ENCODE measurements around the gene APOF. TPM values are rescaled to one million over a fixed set of nuclear protein-coding genes. Genes with fewer than 3 reads are reported as not detected.

APOF gene
- total RNA-seq, result not detected in 2 replicates

GRCh38 chr12:56362130-56363059 is at the start of gene APOF:
Gene APOF, minus strand, starts transcription at chr12:56362857. Its CDS starts 112 bp downstream, at chr12:56362745.

DNA sequence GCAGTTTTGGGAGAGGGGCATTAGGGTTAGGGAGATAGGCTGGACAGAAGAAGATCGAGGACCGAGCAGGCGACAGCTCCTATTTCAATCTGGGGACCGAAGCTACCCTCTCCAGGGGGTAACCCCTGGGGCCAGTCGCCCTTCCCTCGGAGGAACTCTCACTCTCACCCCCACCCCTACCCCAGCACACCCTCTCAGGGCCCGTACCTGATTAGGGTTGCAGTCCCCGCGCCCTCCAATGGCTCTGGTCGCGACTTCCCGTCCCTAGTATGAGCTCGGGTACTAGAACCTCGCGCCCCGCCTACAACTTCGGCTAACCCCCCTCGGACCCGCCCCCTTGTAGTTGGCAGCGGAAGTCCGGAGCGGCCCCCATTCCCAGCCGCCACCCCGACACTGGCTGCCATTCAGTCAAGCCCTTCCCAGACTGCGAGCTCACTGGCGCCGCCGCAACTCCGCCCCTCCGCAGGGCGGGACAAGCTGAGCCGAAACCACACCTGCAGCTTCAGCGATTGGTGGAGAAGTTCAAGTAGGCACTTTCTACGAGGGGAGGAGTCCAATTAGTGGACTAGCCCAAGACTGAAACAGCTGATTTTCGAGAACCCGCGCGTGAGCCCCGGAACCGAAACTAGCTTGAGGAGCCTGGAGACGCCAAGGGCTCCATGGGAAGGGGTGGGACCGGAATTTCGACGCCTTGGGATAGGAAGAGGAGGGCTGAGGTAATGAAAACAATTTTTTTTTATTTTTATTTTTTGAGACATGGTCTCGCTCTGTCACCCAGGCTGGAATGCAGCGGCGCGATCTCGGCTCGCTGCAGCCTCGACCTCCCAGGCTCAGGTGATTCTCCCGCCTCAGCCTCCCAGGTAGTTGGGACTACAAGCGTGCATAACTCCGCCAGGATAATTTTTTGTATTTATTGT is 2.5 kb downstream of the APOF start, which contains the start of gene STAT2:
TSS of gene STAT2 (minus strand) at position 257 of the 917 bp plus-strand sequence. CDS start 3,536 bp downstream, outside the sequence.

DNA sequence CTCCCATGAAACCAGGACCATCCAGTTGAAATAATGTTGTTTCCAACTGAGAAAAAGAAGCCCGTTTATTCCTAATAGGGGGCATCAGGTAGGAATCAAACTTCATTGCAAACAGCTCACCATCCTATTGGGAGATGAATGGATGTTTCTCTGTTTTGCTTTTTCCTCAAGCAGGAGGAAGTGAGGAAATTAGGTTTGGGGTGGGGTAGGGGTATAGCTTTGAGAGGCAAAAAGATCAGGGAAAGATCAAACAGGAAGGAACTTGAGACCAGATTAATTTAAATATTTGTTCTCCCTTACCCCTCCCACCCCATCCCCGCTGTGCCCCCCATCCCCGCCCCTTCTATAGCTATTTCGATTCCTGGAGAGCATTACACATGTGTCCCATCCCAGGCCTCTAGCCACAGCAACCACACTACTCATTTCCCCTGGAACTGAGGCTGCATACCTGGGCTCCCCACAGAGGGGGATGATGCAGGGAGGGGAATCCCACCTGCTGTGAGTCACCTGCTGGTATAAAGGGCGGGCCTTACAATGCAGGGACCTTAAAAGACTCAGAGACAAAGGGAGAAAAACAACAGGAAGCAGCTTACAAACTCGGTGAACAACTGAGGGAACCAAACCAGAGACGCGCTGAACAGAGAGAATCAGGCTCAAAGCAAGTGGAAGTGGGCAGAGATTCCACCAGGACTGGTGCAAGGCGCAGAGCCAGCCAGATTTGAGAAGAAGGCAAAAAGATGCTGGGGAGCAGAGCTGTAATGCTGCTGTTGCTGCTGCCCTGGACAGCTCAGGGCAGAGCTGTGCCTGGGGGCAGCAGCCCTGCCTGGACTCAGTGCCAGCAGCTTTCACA is 24.1 kb downstream of the APOF start, which contains the start of gene IL23A:
TSS of gene IL23A (plus strand) at position 577 of the 850 bp plus-strand sequence. CDS start at position 738, 161 bp downstream.

DNA sequence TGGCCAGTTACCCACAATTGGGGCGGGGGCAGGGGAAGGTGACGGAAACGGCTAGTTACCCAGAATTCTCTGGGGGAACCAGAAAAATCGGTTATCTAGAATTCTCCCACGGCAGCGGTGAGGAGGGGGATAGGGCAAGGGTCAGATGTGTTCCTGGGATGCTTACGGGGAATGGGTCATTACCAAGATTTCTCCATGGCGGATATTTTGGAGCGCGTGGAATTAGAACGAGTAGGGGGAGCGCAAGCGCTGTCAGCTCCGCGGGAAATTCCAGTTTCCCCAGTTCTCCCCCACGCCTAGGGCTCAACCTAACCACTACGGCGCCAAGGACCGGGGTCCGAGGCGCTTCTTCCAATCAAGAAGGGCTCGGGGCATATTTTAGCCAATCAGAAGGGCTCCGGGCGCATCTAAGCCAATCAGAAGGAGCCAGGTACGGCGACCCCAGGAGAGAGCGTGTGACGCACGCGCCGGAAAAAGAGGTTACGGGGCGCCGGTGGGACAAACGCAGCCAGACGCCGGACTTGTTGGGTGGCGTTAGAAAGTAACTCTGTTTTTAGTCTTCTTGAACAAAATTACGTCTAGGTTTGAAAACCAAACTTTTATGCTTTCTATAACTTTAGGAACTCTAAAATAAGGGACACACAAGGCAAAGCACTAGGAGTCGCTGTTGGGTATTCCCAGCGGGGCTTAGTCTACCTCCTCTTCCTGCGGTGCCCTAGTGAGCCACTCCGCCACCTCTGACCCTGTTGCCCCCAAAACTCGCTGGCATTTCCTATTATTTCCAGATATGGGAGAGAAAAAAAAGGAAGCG is 28.8 kb downstream of the APOF start, which contains the start of gene PAN2:
TSS of gene PAN2 (minus strand) at position 322 of the 811 bp plus-strand sequence. CDS start 906 bp downstream, outside the sequence.

GRCh38 chr12:56315622-56316473 is 46.8 kb downstream of the APOF start, which contains the start of gene CNPY2:
Gene CNPY2, minus strand, starts transcription at chr12:56315988. Its CDS starts 771 bp downstream, at chr12:56315217.

Other genes with a start within 250 kb of the APOF start
- 2,570 and 2,853 TPM in 2 replicates for gene RPL41, start 246.2 kb downstream of the APOF start, total RNA-seq
- gene ZC3H10, start 244.6 kb downstream of the APOF start, total RNA-seq, result 5.1 and 6.6 TPM in 2 replicates
- 275 and 388 TPM in 2 replicates for gene ESYT1, start 234.6 kb downstream of the APOF start, total RNA-seq
- 70.9 and 81.7 TPM in 2 replicates for gene MYL6B, start 210.3 kb downstream of the APOF start, total RNA-seq
- 2,087 and 3,488 TPM in 2 replicates for gene MYL6, start 204.5 kb downstream of the APOF start, total RNA-seq
- 42.8 and 46.9 TPM in 2 replicates for gene SMARCC2, start 173.4 kb downstream of the APOF start, total RNA-seq
- gene RNF41, start 140.9 kb downstream of the APOF start, total RNA-seq, result 69.8 and 77.7 TPM in 2 replicates
- 16.1 and 19.8 TPM in 2 replicates for gene NABP2, start 138.5 kb downstream of the APOF start, total RNA-seq
- gene SLC39A5, start 132.8 kb downstream of the APOF start, total RNA-seq, result 0.09 TPM in 1 of 2 replicates, not detected in the other
- 10.1 and 12.2 TPM in 2 replicates for gene ANKRD52, start 104.5 kb downstream of the APOF start, total RNA-seq
- 8.6 and 9.0 TPM in 2 replicates for gene COQ10A, start 95.9 kb downstream of the APOF start, total RNA-seq
- gene CS, start 62.5 kb downstream of the APOF start, total RNA-seq, result 94.5 and 111 TPM in 2 replicates
- gene CNPY2, start 46.9 kb downstream of the APOF start, total RNA-seq, result 61.3 and 67.6 TPM in 2 replicates
- gene PAN2, start 28.9 kb downstream of the APOF start, total RNA-seq, result 9.6 and 15.1 TPM in 2 replicates
- gene IL23A, start 24.0 kb downstream of the APOF start, total RNA-seq, result 0.11 TPM in 1 of 2 replicates, not detected in the other
- 65.0 and 72.6 TPM in 2 replicates for gene STAT2, start 2.8 kb downstream of the APOF start, total RNA-seq
- gene TIMELESS, start 86.6 kb upstream of the APOF start, total RNA-seq, result 7.0 and 7.2 TPM in 2 replicates
- gene MIP, start 91.8 kb upstream of the APOF start, total RNA-seq, result 0.22 and 0.26 TPM in 2 replicates
- 1.8 and 1.9 TPM in 2 replicates for gene SPRYD4, start 105.7 kb upstream of the APOF start, total RNA-seq
- gene GLS2, start 125.3 kb upstream of the APOF start, total RNA-seq, result 0.11 and 0.17 TPM in 2 replicates
- gene RBMS2, start 159.0 kb upstream of the APOF start, total RNA-seq, result 42.8 and 44.4 TPM in 2 replicates

Data from dermis lymphatic vessel endothelial cell (primary cell).